HL-60 (cell line): ENCODE results near the gene EBPL.
"Not testable (repeated sequence)": the region's sequence is repeated elsewhere in the genome, so short reads cannot be mapped to it uniquely, and the experiment has no call there.

Experiments
- DNase-seq, 2 experiments: peaks; one replicate each; pipeline ENCODE4 v3.0.0-alpha.2; 2010 to 2020; ENCODE audit warnings: low read depth in 1 of 2, low spot score in 1 of 2
- H3K27ac ChIP-seq: fragments of 250-450 bp; sonication (Bioruptor Pico); replicated peaks from 2 replicates; pipeline ENCODE4 v1.5.1; 2020; ENCODE audit warnings: mild to moderate bottlenecking, moderate library complexity
- H3K27me3 ChIP-seq: fragments of 250-450 bp; sonication (Bioruptor Pico); 2 replicates; pipeline ENCODE4 v1.5.1; 2021; ENCODE audit warnings: mild to moderate bottlenecking, moderate library complexity; ENCODE audit not compliant: insufficient read depth, poor library complexity, severe bottlenecking
- H3K4me3 ChIP-seq: replicated peaks from 2 replicates; pipeline ENCODE4 v1.5.1; 2011; ENCODE audit warnings: mild to moderate bottlenecking, control low read depth, low read length; ENCODE audit not compliant: insufficient read depth
- CTCF ChIP-seq: IDR thresholded peaks from one replicate; pipeline ENCODE4 v1.5.1; 2011; ENCODE audit warnings: low read length, control low read depth, inconsistent platforms; ENCODE audit not compliant: insufficient read depth
- GABPA ChIP-seq: IDR thresholded peaks from 2 replicates; pipeline ENCODE4 v1.6.1; 2012; ENCODE audit warnings: low read depth
- POLR2AphosphoS5 ChIP-seq: IDR thresholded peaks from 2 replicates; pipeline ENCODE4 v1.6.1; 2012; ENCODE audit warnings: low read depth
- REST ChIP-seq: IDR thresholded peaks from 2 replicates; pipeline ENCODE4 v1.6.1; 2012; ENCODE audit warnings: low read depth; ENCODE audit not compliant: insufficient replicate concordance
- SPI1 ChIP-seq: IDR thresholded peaks from 2 replicates; pipeline ENCODE4 v1.6.1; 2012; ENCODE audit warnings: low read depth, mild to moderate bottlenecking, borderline replicate concordance

The EBPL gene

DNA sequence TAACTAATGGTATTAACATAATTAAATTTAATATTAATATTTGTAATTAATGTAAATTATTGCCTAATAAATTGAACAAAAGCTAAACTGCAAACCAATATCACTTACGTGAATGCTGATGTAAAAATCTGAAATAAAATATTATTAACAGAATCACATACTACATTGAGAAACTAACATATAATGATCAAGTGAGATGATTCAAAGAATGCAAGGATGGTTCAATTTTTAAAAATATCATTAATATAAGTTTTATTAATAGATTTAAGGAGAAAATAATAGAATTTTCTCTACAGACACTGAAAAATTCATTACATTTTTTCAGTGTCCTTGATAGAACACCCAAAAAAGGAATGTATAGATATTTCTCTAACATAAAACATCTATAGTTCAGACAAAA, 23.5 kb upstream of the EBPL start:
- Histone ChIP-seq H3K27me3 (no peaks in the 10 kb centered on the region), H3K27ac (no peak overlapping the region), H3K4me3 (no peak overlapping the region)
- DNase-seq: no peak
- TF ChIP-seq POLR2AphosphoS5 (no peak), GABPA (no peak), CTCF (no peak)

DNA sequence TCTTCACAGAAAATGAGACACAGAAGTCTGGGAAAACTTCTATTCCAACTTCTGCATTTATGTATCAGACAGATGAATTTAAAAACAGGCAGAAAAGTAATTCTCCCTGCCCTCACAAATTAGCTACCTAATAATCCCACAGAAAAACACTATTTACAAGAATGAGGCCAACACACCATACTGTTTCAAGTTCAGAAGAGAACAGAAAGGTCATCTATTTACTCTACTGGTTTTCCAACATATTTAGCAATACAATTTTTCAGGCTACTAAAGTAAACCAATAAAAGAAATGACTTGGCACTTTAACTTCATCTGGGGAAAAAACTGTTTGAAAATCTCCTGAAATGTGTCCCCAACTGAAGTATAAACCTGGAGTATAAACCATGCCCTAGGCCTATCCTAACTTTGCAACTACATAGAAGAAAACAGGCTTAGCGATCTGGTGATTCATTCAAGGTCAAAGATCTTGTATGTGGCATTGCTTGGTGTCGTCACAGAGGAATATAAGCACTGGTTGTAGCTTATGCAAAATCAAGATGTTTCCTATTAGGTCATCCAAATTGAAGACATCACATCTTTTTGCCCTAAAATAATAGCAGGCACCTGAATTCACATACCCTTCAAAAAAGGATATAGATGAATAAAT, 20.1 kb upstream of the EBPL start:
- Histone ChIP-seq H3K27me3 (no peaks in the 10 kb centered on the region), H3K4me3 (no peak overlapping the region), H3K27ac (no peak overlapping the region)
- no peak for DNase-seq
- TF ChIP-seq GABPA (no peak), REST (no peak), POLR2AphosphoS5 (no peak), CTCF (no peak)

GRCh38 chr13:49704264-49704663, 13.0 kb upstream of the EBPL start:
- DNase-seq, H3K27me3 ChIP-seq, H3K27ac ChIP-seq, H3K4me3 ChIP-seq: not testable (repeated sequence)

DNA sequence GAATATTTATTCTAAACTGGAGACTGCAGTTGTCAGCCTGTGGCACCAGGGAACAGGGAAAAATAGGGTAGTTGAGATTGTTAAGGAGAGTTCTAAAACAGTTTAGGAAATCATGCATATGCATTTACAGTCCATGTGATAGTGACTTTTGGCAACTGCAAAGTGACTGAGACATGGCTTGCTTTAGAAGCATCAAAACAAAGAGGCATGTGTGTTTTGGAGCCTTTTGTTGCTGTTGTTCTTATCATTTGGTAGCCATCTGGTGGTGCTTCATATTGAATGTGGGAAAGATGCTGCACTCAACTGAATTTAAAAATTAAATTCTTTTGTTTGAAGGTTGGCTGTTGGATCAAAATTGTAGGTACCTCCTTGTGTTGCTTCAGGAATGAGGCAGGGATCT, 10.2 kb upstream of the EBPL start:
- Histone ChIP-seq H3K27ac (no peak overlapping the region), H3K4me3 (no peak overlapping the region), H3K27me3 (no peaks in the 10 kb centered on the region)
- TF ChIP-seq REST (no peak), SPI1 (no peak), POLR2AphosphoS5 (no peak), CTCF (no peak), GABPA (no peak)
- no peak for DNase-seq
